ENCODE measurements around the gene ARHGEF17. TPM values are rescaled to one million over a fixed set of nuclear protein-coding genes. Genes with fewer than 3 reads are reported as not detected.

Gene ARHGEF17
- total RNA-seq, 2 experiments from 2014 or later = 0.07 to 0.41 TPM

DNA sequence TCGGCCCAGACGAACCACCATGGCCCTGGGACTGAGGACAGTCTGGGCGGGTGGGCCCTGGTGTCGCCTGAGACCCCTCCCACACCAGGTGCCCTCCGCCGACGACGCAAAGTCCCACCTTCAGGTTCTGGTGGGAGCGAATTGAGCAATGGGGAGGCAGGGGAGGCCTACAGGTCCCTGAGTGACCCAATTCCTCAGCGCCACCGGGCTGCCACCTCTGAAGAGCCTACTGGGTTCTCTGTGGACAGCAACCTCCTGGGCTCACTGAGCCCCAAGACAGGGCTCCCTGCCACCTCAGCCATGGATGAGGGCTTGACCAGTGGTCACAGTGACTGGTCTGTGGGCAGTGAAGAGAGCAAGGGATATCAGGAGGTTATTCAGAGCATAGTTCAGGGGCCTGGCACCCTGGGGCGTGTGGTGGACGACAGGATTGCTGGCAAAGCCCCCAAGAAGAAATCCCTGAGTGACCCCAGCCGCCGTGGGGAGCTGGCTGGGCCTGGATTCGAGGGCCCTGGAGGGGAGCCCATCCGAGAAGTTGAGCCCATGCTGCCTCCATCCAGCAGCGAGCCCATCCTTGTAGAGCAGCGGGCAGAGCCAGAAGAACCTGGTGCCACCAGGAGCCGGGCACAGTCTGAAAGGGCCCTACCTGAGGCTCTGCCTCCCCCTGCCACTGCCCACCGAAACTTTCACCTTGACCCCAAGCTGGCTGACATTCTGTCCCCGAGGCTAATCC, 2.8 kb downstream of the ARHGEF17 start:
- intact Hi-C loops (cut with micrococcal nuclease) = no loop called here
- ChIA-PET POLR2A (no interaction called here), CTCF (interaction anchor here (0.6 to 6.6 kb wide), 4 partner anchors 25 to 650 kb away, joined by 3 to 123 read pairs (median 13); no protein-coding TSS in a partner anchor)
- Mint-ChIP-seq H3K9me3 (no peaks in the 10 kb centered on the region), H3K27me3 (peaks cover 12% of the 10 kb centered on the region), H3K4me3 (no peak overlapping the region), H3K4me1 (ENCODE audit: low read depth) (peaks cover 6% of the 10 kb centered on the region), H3K27ac (no peak overlapping the region), H3K36me3 (ENCODE audit: low read depth) (no peaks in the 10 kb centered on the region)
- no peak for DNase-seq
- ATAC-seq = no peak
- TF ChIP-seq, protein P1, sequence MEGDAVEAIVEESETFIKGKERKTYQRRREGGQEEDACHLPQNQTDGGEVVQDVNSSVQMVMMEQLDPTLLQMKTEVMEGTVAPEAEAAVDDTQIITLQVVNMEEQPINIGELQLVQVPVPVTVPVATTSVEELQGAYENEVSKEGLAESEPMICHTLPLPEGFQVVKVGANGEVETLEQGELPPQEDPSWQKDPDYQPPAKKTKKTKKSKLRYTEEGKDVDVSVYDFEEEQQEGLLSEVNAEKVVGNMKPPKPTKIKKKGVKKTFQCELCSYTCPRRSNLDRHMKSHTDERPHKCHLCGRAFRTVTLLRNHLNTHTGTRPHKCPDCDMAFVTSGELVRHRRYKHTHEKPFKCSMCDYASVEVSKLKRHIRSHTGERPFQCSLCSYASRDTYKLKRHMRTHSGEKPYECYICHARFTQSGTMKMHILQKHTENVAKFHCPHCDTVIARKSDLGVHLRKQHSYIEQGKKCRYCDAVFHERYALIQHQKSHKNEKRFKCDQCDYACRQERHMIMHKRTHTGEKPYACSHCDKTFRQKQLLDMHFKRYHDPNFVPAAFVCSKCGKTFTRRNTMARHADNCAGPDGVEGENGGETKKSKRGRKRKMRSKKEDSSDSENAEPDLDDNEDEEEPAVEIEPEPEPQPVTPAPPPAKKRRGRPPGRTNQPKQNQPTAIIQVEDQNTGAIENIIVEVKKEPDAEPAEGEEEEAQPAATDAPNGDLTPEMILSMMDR (IDR thresholded peaks at IDR 0.05) = no peak

DNA sequence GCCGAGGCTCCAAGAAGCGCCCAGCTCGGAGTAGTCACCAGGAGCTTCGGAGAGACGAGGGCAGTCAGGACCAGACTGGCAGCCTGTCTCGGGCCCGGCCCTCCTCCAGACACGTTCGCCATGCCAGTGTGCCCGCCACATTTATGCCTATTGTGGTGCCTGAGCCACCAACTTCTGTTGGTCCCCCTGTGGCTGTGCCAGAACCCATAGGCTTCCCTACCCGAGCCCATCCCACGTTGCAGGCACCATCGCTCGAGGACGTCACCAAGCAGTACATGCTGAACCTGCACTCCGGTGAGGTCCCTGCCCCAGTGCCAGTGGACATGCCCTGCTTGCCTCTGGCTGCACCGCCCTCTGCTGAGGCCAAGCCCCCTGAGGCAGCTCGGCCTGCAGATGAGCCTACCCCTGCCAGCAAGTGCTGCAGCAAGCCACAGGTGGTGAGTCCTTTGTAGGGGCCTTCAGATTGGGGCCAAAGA, 3.4 kb downstream of the ARHGEF17 start:
- H3K27ac Mint-ChIP-seq = no peak overlapping the region

DNA sequence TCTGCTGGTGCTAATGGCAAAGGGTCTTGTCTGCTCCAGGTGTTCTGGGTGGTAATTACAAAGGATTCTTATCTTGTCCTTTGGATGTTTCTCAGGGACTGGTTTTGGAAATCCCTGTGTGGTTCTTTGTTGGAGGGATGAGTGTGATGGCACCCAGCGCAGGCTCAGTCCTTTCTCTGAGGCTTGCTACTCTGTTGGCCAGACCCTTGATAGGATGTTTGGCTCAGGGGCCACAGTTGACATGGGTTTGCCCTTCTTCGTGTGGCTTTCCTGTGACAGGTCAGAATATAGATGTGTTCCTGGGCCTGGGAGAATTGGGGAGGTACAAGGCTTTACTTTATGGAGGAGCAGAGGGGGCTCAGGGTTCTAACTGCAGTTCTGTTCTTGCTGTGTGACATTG, 4.0 kb downstream of the ARHGEF17 start:
- Mint-ChIP-seq H3K4me3 (no peak overlapping the region), H3K9me3 (no peaks in the 10 kb centered on the region), H3K27ac (no peak overlapping the region), H3K27me3 (peaks cover 10% of the 10 kb centered on the region), H3K36me3 (ENCODE audit: low read depth) (no peaks in the 10 kb centered on the region), H3K4me1 (ENCODE audit: low read depth) (peaks cover 3% of the 10 kb centered on the region)
- CTCF ChIA-PET = interaction anchor here (2.2 to 3.7 kb wide), 4 partner anchors 17 to 48 kb away, joined by 6 to 17 read pairs (median 10); no protein-coding TSS in a partner anchor
- ATAC-seq = no peak
- no peak for DNase-seq
- POLR2A ChIA-PET = no interaction called here
- intact Hi-C loops (cut with micrococcal nuclease) = no loop called here
- TF ChIP-seq, protein P1 (IDR thresholded peaks at IDR 0.05) = no peak

More for the DNA sequence above, 3.4 kb downstream of the ARHGEF17 start:
- TF ChIP-seq, protein P1 (IDR thresholded peaks at IDR 0.05) = no peak
- POLR2A ChIA-PET = no interaction called here
- Mint-ChIP-seq H3K4me1 (ENCODE audit: low read depth) (peaks cover 6% of the 10 kb centered on the region), H3K36me3 (ENCODE audit: low read depth) (no peaks in the 10 kb centered on the region), H3K9me3 (no peaks in the 10 kb centered on the region), H3K27me3 (peaks cover 12% of the 10 kb centered on the region), H3K4me3 (no peak overlapping the region)
- no peak for ATAC-seq
- CTCF ChIA-PET = interaction anchor here (0.6 to 3.7 kb wide), 4 partner anchors 17 to 649 kb away, joined by 3 to 17 read pairs (median 10); no protein-coding TSS in a partner anchor
- no peak for DNase-seq
- intact Hi-C loops (cut with micrococcal nuclease) = no loop called here

DNA sequence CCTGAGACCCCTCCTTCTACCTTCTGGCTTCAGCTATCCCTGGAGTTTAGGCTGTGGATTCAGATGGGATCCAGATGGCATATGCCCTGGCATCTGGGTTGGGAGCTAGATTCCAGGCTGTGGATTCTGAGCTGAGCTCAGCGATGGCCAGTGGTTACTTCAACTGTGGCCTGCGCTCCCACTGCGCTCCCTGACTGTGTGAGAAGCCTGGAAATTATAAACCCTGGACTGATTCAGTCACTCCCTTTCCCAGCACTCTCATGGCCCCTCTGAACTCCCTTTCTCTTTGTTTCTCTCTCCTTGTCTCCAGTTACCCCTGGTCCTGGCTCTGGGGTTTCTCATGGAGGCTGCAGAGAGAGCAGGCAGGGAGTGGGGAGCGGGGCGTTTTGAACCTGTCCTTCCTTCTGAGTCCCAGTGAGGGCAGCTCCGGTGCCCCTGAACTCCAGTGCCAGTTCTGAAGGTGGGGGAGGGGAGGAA, 4.8 kb downstream of the ARHGEF17 start:
- Mint-ChIP-seq H3K4me1 (ENCODE audit: low read depth) (no peaks in the 10 kb centered on the region), H3K36me3 (ENCODE audit: low read depth) (no peaks in the 10 kb centered on the region), H3K4me3 (no peak overlapping the region), H3K27ac (no peak overlapping the region), H3K9me3 (no peaks in the 10 kb centered on the region), H3K27me3 (peaks cover 7% of the 10 kb centered on the region)
- ChIA-PET CTCF (interaction anchor here (2.2 to 3.7 kb wide), 4 partner anchors 18 to 47 kb away, joined by 6 to 17 read pairs (median 10); no protein-coding TSS in a partner anchor), POLR2A (no interaction called here)
- TF ChIP-seq, protein P1 (IDR thresholded peaks at IDR 0.05) = no peak
- intact Hi-C loops (cut with micrococcal nuclease) = no loop called here
- DNase-seq = no peak
- no peak for ATAC-seq

DNA sequence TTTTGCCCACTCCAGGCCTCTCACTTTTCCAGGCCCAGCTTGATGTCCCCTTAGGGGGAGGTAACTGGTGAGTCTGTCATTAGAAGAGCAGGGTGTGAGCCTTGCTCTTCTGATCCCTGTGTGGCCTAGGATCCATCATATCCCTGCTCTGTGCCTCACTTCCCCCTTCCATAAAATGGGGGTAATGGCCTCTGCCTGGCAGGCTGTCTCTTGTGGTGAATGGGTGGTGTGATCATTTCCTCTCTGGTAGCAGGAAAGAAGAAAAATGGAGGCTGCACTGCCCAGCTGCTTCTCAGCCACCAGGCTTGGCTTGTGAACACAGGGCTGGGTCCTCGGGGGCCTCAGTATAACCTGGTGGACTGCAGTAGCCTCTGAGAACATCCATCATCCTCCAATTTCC, 5.6 kb downstream of the ARHGEF17 start:
- ATAC-seq = peak; percentile 28
- Mint-ChIP-seq H3K27me3 (peaks cover 7% of the 10 kb centered on the region), H3K4me1 (ENCODE audit: low read depth) (no peaks in the 10 kb centered on the region), H3K9me3 (no peaks in the 10 kb centered on the region), H3K4me3 (no peak overlapping the region), H3K27ac (no peak overlapping the region), H3K36me3 (ENCODE audit: low read depth) (no peaks in the 10 kb centered on the region)
- no peak for DNase-seq
- POLR2A ChIA-PET = no interaction called here
- TF ChIP-seq, protein P1 (IDR thresholded peaks at IDR 0.05) = no peak
- CTCF ChIA-PET = interaction anchor here (1.4 to 3.7 kb wide), 5 partner anchors 11 to 47 kb away, joined by 3 to 17 read pairs (median 6); no protein-coding TSS in a partner anchor
- intact Hi-C loops (cut with micrococcal nuclease) = no loop called here
